Lung (tissue), 12 donors: ENCODE data around the gene PSMA2. TPM values are rescaled to one million over a fixed set of nuclear protein-coding genes. Genes with fewer than 3 reads are reported as not detected.

Experiments used
- ATAC-seq: fragments of 200-7000 bp; cut with Tn5 transposase; one replicate; pipeline ENCODE4 v1.9.1; 2020; ENCODE audit warnings: moderate number of reproducible peaks; ENCODE audit not compliant: insufficient read depth, low FRiP score
- DNase-seq, 3 donors: peaks; one replicate each; pipeline ENCODE4 v3.0.0-alpha.2; 2013 to 2017
- H3K27ac ChIP-seq, 2 donors: one replicate each; pipeline ENCODE4 v1.5.1; 2013; ENCODE audit warnings: mild to moderate bottlenecking in 2 of 2, moderate library complexity in 2 of 2, control low read depth in 1 of 2, inconsistent platforms in 1 of 2, low read depth in 1 of 2, low read length in 1 of 2
- H3K27me3 ChIP-seq, 3 donors: one replicate each; pipeline ENCODE4 v1.5.1; 2013; ENCODE audit warnings: low read length in 2 of 3; ENCODE audit not compliant: control insufficient read depth in 3 of 3, insufficient read depth in 3 of 3
- H3K36me3 ChIP-seq, 4 donors: one replicate each; pipeline ENCODE4 v1.5.1; 2013; ENCODE audit warnings: low read length in 4 of 4, mild to moderate bottlenecking in 1 of 4, moderate library complexity in 1 of 4; ENCODE audit not compliant: control insufficient read depth in 4 of 4, insufficient read depth in 4 of 4
- H3K4me1 ChIP-seq, 5 donors: one replicate each; pipeline ENCODE4 v1.5.1; 2013; ENCODE audit warnings: low read length in 5 of 5, mild to moderate bottlenecking in 2 of 5, moderate library complexity in 1 of 5; ENCODE audit not compliant: control insufficient read depth in 5 of 5, insufficient read depth in 5 of 5
- H3K4me3 ChIP-seq: one replicate; pipeline ENCODE4 v1.5.1; 2013; ENCODE audit warnings: mild to moderate bottlenecking, control low read depth, moderate library complexity
- H3K9ac ChIP-seq, 2 donors: one replicate each; pipeline ENCODE4 v1.5.1; 2013; ENCODE audit warnings: low read length in 2 of 2, control low read depth in 1 of 2; ENCODE audit not compliant: insufficient read depth in 1 of 2
- H3K9me3 ChIP-seq, 4 donors: one replicate each; pipeline ENCODE4 v1.5.1; 2013; ENCODE audit warnings: low read length in 3 of 4, mild to moderate bottlenecking in 1 of 4, moderate library complexity in 1 of 4; ENCODE audit not compliant: control insufficient read depth in 4 of 4, insufficient read depth in 3 of 4
- WGBS, 2 donors: extraction: QIAGEN DNeasy Blood & Tissue Kit; methylation state at CpG; one replicate each; pipeline ENCODE4 v1.1.7; 2013; 5-methylcytosine and 5-hydroxymethylcytosine counted together
- polyA plus RNA-seq, 2 donors: library from polyadenylated mRNA; stranded (reverse); fragments of 200-250 nt; gene quantifications; one replicate each; pipeline ENCODE4 v1.2.1, GENCODE V29; 2013
- total RNA-seq, 2 donors: library from RNA; depleted of rRNA in 1 of 2; stranded (reverse); fragments of >200 nt in 1 of 2; gene quantifications; one replicate each; pipeline ENCODE4 v1.2.1, GENCODE V29; 2014 to 2021
- TF ChIP-seq, protein P1 (sequence below): IDR thresholded peaks from 2 replicates; pipeline ENCODE4 v1.5.1; 2012; ENCODE audit warnings: mild to moderate bottlenecking; ENCODE audit errors: control extremely low read depth, extremely low read depth
- donor health status: control.
- donor health status: control.
- donor health status: Bipolar disorder and iron deficiency.
- donor health status: healthy.
- donor health status: DM: yes; HTN: yes; CAD: no.

PSMA2 gene
- total and polyA plus RNA-seq, 4 donors, result 41.0 to 125 (median 97.8) TPM

DNA sequence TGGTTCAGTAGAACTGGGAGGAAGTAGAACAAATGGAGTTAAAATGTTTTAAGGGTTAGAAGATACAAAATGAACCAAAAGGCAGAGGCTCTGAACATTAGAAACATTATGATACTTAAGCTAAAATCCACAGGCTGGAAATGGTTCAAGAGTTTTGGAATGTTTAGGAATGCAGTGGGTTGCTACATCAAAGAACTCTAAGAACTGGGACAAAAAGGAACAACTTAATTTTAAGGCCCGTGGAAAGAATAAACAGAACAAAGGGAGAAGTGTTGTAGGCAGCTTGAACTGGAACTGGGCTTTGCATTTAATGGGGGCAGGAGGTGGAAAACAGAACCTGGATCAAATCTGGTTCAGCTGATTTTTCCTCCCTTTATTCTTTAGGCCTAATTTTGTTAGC is 16.6 kb downstream of the PSMA2 start:
- Histone ChIP-seq H3K4me1 (peaks cover 0 to 14% (median 11%) of the 10 kb centered on the region in 5 donors), H3K4me3 (no peak overlapping the region), H3K9me3 (no peaks in the 10 kb centered on the region), H3K9ac (no peak overlapping the region), H3K36me3 (peaks cover 9 to 22% (median 21%) of the 10 kb centered on the region in 4 donors), H3K27me3 (no peaks in the 10 kb centered on the region), H3K27ac (no peak overlapping the region)
- TF ChIP-seq, protein P1, sequence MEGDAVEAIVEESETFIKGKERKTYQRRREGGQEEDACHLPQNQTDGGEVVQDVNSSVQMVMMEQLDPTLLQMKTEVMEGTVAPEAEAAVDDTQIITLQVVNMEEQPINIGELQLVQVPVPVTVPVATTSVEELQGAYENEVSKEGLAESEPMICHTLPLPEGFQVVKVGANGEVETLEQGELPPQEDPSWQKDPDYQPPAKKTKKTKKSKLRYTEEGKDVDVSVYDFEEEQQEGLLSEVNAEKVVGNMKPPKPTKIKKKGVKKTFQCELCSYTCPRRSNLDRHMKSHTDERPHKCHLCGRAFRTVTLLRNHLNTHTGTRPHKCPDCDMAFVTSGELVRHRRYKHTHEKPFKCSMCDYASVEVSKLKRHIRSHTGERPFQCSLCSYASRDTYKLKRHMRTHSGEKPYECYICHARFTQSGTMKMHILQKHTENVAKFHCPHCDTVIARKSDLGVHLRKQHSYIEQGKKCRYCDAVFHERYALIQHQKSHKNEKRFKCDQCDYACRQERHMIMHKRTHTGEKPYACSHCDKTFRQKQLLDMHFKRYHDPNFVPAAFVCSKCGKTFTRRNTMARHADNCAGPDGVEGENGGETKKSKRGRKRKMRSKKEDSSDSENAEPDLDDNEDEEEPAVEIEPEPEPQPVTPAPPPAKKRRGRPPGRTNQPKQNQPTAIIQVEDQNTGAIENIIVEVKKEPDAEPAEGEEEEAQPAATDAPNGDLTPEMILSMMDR, result no peak
- peak in 1 of 3 donors; percentile 13 for DNase-seq
- 43 to 52% methylated on average over 1 of the region's 1 CpG for WGBS, 2 donors
- no peak for ATAC-seq

DNA sequence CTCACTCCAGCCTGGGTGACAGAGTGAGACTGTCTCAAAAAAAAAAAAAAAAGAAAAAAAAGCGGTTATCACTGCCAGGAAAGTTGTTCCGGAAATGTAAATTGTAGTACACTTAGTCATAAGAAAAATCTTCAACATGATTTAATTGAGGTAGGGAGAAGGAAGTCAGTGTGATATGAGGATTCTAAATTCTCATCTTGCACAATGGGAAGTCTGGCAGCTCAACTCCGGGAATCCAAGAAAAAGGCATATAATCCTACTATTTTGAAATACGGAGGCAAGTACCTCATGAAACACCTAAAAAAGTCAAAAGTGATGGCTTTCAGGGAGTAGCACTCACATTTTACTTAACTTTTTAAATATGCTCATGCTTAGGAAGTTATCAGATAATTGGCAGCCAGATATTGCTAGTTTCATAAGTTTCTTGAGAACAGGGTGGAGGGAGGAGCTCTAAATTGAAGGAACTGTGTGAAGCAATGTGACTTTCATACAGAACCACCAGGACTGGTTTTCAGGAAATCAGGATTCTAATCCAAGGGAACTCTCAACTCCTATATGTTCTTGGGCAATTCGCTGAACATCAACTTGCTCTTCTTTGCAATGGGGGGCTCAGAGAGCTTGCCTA is 17.4 kb downstream of the PSMA2 start:
- no peaks in the 10 kb centered on the region for H3K9me3 ChIP-seq
- H3K9ac ChIP-seq, result no peak overlapping the region
- no peak for DNase-seq
- H3K27me3 ChIP-seq, result no peaks in the 10 kb centered on the region
- TF ChIP-seq, protein P1, result no peak
- 35 to 39% methylated on average over 5 of the region's 5 CpGs for WGBS, 2 donors
- H3K4me1 ChIP-seq, result peaks cover 0 to 18% (median 11%) of the 10 kb centered on the region in 5 donors
- no peak overlapping the region for H3K4me3 ChIP-seq
- H3K36me3 ChIP-seq, result peaks cover 9 to 20% (median 16%) of the 10 kb centered on the region in 4 donors
- peak; percentile 9 for ATAC-seq
- peak overlapping the region in 1 of 2 donors; percentile 21 for H3K27ac ChIP-seq

DNA sequence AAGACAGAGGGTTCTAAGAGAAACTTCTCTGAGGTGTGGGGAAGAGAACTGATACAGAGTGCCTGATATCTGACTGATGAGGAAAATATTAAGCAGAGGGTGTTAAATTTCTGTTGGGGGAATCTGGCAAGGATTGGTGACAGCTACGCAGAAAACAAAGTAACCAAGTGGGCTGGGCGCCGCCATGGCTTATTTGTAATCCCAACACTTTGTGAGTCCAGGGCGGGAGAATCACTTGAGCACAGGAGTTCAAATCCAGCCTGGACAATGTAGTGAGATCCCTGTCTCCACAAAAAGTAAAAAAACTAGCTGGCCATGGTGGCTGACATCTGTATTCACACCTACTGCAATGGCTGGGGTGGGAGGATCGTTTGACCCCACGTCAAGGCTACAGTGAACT is 18.0 kb downstream of the PSMA2 start:
- H3K9me3 ChIP-seq, result no peaks in the 10 kb centered on the region
- no peaks in the 10 kb centered on the region for H3K27me3 ChIP-seq
- TF ChIP-seq, protein P1, result no peak
- H3K36me3 ChIP-seq, result peaks cover 8 to 15% (median 11%) of the 10 kb centered on the region in 4 donors
- ATAC-seq (no peak), DNase-seq (no peak)
- peak overlapping the region in 1 of 2 donors; percentile 60 for H3K27ac ChIP-seq
- H3K4me1 ChIP-seq, result peaks cover 0 to 18% (median 11%) of the 10 kb centered on the region in 5 donors
- WGBS, 2 donors, result 69 to 71% methylated on average over 6 of the region's 6 CpGs
- no peak overlapping the region for H3K9ac ChIP-seq
- no peak overlapping the region for H3K4me3 ChIP-seq
